Stimulated activated CD8-positive, alpha-beta memory T cell treated with anti-CD3 and anti-CD28 coated beads, Interleukin-2, amount 100 ng/mL, for 1 hour (primary cell): Measurements from ENCODE around the gene IL12RB1.
"Not testable (repeated sequence)": the region's sequence is repeated elsewhere in the genome, so short reads cannot be mapped to it uniquely, and the experiment has no call there.

Source experiments
- DNase-seq, 2 donors: peaks; one replicate each; pipeline ENCODE4 v3.0.0-alpha.2; 2020; ENCODE audit warnings: low read depth in 2 of 2

The IL12RB1 gene

GRCh38 chr19:18046059-18046718 lies 40.5 kb downstream of the IL12RB1 start:
- DNase-seq, result no peak

DNA sequence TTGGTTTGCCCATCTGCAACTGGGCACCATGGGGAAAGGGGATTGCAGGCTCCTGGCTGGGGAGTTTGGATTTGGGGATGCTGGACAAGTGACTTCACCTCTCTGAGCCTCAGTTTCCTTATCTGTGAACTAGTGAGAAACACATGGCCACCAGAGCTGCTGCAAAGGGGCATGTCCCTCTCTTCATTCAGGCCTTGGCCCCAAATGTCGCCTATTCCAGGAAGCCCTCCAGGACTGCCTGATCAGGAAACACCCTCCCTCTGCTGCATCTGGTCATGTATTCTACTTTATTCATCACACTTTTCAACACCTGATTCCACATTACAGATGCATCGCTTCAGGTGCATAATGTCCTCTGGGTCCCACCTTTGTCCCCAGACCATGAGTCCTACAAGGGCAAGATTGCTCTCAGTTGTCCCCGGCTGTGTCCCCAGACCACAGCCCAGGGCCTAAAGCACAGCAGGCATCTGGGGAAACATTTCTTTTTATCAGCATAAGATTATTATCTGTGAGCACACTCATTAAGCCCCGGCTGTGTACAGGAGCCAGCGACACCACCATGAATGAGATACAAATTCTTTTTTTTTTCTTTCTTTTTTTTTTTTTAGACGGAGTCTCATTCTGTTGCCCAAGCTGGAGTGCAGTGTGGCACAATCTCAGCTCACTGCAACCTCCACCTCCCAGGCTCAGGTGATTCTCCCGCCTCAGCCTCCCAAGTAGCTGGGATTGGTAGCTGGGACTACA lies 41.3 kb downstream of the IL12RB1 start:
- no peak for DNase-seq

DNA sequence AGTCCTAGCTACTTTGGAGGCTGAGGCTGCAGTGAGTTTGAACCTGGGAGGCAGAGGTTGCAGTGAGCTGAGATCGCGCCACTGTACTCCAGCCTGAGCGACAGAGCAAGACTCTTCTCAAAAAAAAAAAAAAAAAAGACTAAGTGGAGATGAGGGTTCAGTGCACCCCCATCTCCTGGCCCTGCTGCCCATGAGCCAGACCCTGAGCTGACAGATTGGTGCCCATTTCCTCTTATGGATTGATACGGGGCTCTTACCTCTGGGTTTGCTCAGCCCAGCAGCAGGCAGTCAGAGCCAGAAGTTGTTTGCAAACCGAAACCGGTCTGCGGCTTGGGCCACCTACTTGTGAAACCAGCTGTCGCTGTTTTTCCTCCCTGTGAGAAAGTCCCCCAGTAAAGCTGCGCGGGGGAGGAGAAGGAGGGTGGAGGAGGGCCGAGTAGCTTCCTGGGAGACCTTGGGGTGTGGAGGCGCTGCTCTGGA lies 41.9 kb downstream of the IL12RB1 start:
- DNase-seq, result peak; percentile 66 to 67

- no peak for DNase-seq
Observed at GRCh38 chr19:18043676-18044075, 43.1 kb downstream of the IL12RB1 start.

GRCh38 chr19:18041054-18041453 lies 45.7 kb downstream of the IL12RB1 start:
- no peak for DNase-seq

- DNase-seq, result not testable (repeated sequence)
Observed at GRCh38 chr19:18032102-18032501, 54.6 kb downstream of the IL12RB1 start.

DNA sequence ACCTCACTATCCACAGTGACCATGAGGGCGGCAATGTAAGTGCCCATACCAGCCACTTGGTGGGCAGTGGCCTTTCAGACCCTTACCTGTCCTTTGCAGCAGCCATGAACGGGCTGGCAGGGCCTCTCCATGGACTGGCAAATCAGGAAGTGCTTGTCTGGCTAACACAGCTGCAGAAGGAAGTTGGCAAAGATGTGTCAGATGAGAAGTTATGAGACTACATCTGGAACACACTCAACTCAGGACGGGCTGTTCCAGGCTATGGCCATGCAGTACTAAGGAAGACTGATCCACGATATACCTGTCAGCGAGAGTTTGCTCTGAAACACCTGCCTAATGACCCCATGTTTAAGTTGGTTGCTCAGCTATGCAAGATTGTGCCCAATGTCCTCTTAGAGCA lies 55.3 kb downstream of the IL12RB1 start:
- DNase-seq, result not testable (repeated sequence)

DNA sequence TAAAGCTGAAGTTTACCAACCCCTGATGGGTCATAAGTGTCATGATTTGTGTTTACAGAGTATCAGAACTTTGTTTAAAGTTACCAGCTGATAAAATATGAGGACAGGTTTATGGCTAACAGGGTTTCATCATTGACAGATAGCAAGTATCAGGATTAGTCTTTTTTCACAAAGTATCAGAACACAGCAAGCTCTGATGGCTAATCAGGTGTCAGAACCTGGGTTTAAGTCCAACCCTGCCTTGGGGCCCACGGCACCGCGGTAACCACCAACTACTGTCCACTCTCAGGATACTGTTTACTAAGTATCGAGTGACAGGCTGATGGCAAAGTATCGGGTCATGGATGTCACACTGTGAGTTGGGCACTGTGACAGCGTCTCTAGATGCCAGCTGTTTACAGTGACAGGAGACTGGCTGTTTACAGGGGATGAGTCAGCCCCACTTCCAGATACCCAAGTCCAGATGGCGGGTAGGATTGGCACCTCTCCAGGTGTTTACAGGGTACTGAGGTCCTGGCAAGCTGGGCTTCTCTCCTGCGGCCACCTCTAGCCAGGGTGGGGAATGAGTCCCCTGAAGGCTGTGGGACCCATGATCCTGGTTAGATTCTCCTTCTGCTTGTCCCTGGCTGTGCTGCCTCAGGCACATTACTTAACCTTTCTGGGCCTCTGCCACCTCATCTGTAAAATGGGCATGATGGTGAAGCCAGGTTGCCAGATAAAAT lies 57.0 kb downstream of the IL12RB1 start:
- DNase-seq, result no peak

DNA sequence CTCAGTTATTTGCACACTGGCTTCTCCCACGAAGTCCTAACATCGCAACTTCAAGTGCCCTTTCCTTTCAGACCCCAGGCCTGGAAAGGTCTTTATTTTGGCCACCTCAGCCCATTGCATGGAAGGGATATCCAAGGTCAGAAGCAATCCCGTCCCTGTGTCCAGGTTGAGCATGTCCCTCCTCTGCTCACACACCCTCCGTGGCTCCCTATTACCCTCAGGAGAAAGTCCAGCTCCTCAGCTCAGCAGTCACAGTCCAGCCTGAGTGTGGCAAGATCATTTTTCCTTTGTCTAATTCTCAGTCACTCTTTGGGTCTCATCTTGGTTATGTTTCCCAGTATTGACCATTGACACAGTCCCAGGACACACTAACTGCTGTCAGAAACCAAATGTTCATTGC lies 59.6 kb downstream of the IL12RB1 start:
- DNase-seq, result no peak

GRCh38 chr19:18023622-18024251 lies 63.0 kb downstream of the IL12RB1 start:
- peak in 1 of 2 donors; percentile 31 for DNase-seq

DNA sequence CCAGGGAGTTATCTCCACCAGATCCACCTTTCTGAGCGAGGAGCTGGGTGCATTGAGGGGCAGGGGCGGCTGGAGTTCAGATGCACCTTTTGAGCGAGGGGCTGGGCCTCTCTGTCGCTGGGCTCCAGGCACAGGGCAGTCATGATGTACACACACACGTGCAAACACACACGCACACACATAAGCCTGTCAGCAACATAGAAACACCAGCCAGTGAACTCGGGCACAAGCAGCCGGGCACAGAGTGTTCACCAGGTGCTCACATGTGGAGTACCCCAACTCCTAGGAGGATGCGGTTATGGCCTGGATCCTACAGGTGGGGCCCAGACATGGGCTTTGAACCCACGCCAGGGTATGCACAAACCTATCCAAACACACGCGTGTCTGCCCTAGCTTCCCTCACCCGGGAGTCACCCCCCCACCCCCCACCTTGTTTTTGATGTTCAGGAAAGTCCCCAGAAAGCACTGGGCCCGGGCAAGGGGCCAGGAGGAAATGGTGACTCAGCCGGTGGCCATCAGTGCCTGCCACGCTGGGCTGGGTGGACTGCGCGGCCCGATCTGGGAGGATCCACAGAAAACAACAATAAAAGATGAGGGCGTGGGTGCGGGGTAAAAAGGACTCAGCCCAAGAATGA lies 65.5 kb downstream of the IL12RB1 start:
- peak; percentile 46 to 56 for DNase-seq

DNA sequence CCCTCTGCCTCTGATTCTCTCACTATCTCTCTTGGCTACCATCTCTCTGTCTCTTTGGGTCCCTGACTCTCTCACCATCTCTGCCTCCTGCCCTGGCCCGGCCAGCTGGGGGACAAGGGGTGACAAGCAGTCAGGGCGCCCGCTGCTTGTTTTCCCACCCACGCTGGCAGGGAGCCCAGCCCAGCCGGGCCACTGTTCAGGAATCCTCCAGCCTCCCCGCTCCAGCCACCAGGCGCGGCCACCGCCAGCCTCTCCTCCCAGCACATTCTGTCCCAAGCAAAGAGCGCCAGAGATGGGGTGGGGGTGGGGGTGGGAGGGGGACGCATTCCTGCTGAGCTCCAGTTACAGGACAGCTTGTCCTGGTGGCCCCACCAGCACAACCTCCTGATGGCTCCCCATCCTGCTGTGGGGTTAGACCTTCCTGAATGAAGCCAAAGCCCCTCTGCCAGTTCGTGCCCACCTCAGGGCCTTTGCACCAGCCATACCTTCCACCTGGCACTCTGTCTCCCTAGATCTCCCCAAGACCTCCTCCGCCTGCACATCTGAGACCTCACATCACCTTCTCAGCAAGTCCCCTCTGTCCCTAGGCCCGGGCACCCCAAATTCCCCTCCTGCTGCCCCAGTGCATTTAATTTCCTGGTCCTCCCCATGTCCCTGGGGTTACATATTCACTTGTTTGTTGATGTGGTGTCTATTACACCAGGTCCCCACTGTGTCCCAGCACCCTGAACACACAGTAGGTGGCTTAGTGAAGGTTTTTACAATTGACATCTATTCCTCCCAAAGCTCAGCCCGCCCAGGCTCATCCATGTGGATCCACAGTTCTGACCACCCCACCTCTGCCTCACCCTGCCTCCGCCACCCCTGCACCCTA lies 66.3 kb downstream of the IL12RB1 start:
- no peak for DNase-seq

GRCh38 chr19:18017275-18018083 lies 69.3 kb downstream of the IL12RB1 start:
- DNase-seq, result no peak

DNA sequence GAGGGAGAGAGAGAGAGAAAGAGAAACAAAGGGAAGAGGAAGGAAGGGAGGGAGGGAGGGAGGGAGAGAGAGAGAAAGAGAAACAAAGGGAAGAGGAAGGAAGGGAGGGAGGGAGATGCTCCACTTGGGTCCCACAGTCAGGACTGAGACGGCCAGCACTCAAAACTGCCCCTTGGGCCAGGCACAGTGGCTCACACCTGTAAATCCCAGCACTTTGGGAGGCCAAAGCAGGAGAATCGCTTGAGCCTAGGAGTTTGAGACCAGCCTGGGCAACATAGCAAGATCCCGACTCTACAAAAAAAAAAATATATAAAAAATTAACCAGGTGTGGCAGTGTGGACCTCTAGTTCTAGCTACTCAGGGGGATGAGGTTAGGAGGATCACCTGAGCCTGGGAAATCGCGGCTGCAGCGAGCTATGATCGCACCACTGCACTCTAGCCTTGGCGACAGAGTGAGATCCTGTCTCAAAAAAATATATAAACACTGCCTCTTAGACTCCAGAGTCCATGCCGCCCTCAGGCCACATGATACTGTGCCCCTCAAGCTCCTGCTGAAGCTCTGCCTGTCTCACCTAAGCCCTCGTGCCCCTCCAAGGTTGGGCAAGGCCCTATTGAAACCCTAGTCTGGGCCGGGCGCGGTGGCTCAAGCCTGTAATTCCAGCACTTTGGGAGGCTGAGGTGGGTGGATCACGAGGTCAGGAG lies 70.4 kb downstream of the IL12RB1 start:
- no peak for DNase-seq

GRCh38 chr19:18014197-18014596 lies 72.5 kb downstream of the IL12RB1 start:
- DNase-seq, result no peak

GRCh38 chr19:18013210-18014111 lies 73.3 kb downstream of the IL12RB1 start:
- DNase-seq, result no peak

GRCh38 chr19:18010149-18010548 lies 76.6 kb downstream of the IL12RB1 start:
- DNase-seq, result no peak

GRCh38 chr19:18009412-18010066 lies 77.2 kb downstream of the IL12RB1 start:
- no peak for DNase-seq
